Vagina (tissue), 2 donors: Measurements from ENCODE around the gene TMEM11. TPM values are rescaled to one million over a fixed set of nuclear protein-coding genes. Genes with fewer than 3 reads are reported as not detected.
A peak's percentile ranks its signal among the peaks of the same experiment; 100 is the strongest.

Experiments used
- DNase-seq, 2 donors: peaks; one replicate each; pipeline ENCODE4 v3.0.0-alpha.2; 2017; ENCODE audit errors: extremely low spot score in 2 of 2
- H3K27ac ChIP-seq: fragments of 200-600 bp; sonication (generic); one replicate; pipeline ENCODE4 v1.5.1; 2019
- H3K27me3 ChIP-seq: fragments of 200-600 bp; sonication (generic); one replicate; pipeline ENCODE4 v1.5.1; 2019
- H3K36me3 ChIP-seq, 2 donors: fragments of 200-600 bp; sonication (generic); one replicate each; pipeline ENCODE4 v1.5.1; 2017 to 2019
- H3K4me1 ChIP-seq: fragments of 200-600 bp; sonication (generic); one replicate; pipeline ENCODE4 v1.5.1; 2019
- H3K4me3 ChIP-seq, 2 donors: fragments of 200-600 bp; sonication (generic); 1 replicate in 1 of 2; 2 replicates in 1 of 2; pipeline ENCODE4 v1.5.1; 2016 to 2019
- H3K9me3 ChIP-seq: fragments of 200-600 bp; sonication (generic); one replicate; pipeline ENCODE4 v1.5.1; 2019
- CTCF ChIP-seq, 3 experiments: fragments of 450-650 bp in 2 of 3; fragments of 200-600 bp in 1 of 3; sonication (generic) in 1 of 3; IDR thresholded peaks; one replicate each; pipeline ENCODE4 v1.5.1; 2017 to 2019; ENCODE audit warnings: antibody characterized with exemption in 3 of 3, mild to moderate bottlenecking in 2 of 3, moderate library complexity in 2 of 3
- POLR2A ChIP-seq, 2 donors: fragments of 450-650 bp; IDR thresholded peaks; one replicate each; pipeline ENCODE4 v1.6.1; 2017; ENCODE audit warnings: antibody characterized with exemption in 2 of 2, mild to moderate bottlenecking in 2 of 2, moderate library complexity in 2 of 2
- POLR2AphosphoS5 ChIP-seq, 2 donors: sonication (generic); formaldehyde crosslinking; IDR thresholded peaks; one replicate each; pipeline ENCODE4 v1.9.0; 2017; ENCODE audit warnings: antibody characterized with exemption in 2 of 2, mild to moderate bottlenecking in 2 of 2, low read depth in 1 of 2; ENCODE audit not compliant: insufficient read depth in 1 of 2
- intact Hi-C: fragments of 100-400 bp; cut with DNase I; formaldehyde crosslinking; loops from one replicate; pipeline ENCODE4 v1.15.1; 2023
- total RNA-seq: library from RNA; depleted of rRNA; stranded (reverse); fragments of >200 nt; gene quantifications from one replicate; pipeline ENCODE4 v1.2.3, GENCODE V29; 2016

Gene TMEM11
- total RNA-seq, 1 donor from 2014 or later, result 30.2 TPM

GRCh38 chr17:21177854-21178600 lies 35.9 kb downstream of the TMEM11 start:
- Histone ChIP-seq H3K27ac (no peak overlapping the region), H3K36me3 (peaks cover 0 to 3% of the 10 kb centered on the region in 2 donors), H3K9me3 (no peaks in the 10 kb centered on the region), H3K27me3 (no peaks in the 10 kb centered on the region), H3K4me3 (no peak overlapping the region), H3K4me1 (no peaks in the 10 kb centered on the region)
- intact Hi-C loops, result no loop called here
- TF ChIP-seq POLR2AphosphoS5 (IDR thresholded peaks at IDR 0.05; ENCODE audit: insufficient read depth in 1 of 2, low read depth in 1 of 2) (no peak), CTCF (IDR thresholded peaks at IDR 0.05) (no peak)
- peak; percentile 29 to 77 for DNase-seq

GRCh38 chr17:21177401-21177800 lies 36.6 kb downstream of the TMEM11 start:
- TF ChIP-seq POLR2A (IDR thresholded peaks at IDR 0.05), result no peak
- no peak for TF ChIP-seq CTCF (IDR thresholded peaks at IDR 0.05)
- no peak for TF ChIP-seq POLR2AphosphoS5 (IDR thresholded peaks at IDR 0.05; ENCODE audit: insufficient read depth in 1 of 2, low read depth in 1 of 2)
- no peak overlapping the region for H3K4me3 ChIP-seq
- no peak overlapping the region for H3K27ac ChIP-seq
- no peaks in the 10 kb centered on the region for H3K27me3 ChIP-seq
- peaks cover 0 to 10% of the 10 kb centered on the region in 2 donors for H3K36me3 ChIP-seq
- no peaks in the 10 kb centered on the region for H3K9me3 ChIP-seq
- DNase-seq, result peak; percentile 55 to 70
- H3K4me1 ChIP-seq, result no peaks in the 10 kb centered on the region
- intact Hi-C loops, result no loop called here

GRCh38 chr17:21176773-21177395 lies 37.1 kb downstream of the TMEM11 start:
- intact Hi-C loops, result no loop called here
- peak; percentile 52 for DNase-seq
- Histone ChIP-seq H3K36me3 (peaks cover 0 to 15% of the 10 kb centered on the region in 2 donors), H3K27ac (no peak overlapping the region), H3K4me1 (no peaks in the 10 kb centered on the region), H3K4me3 (no peak overlapping the region), H3K27me3 (no peaks in the 10 kb centered on the region), H3K9me3 (no peaks in the 10 kb centered on the region)
- no peak for TF ChIP-seq POLR2AphosphoS5 (IDR thresholded peaks at IDR 0.05; ENCODE audit: insufficient read depth in 1 of 2, low read depth in 1 of 2)
- no peak for TF ChIP-seq POLR2A (IDR thresholded peaks at IDR 0.05)

GRCh38 chr17:21174713-21175112 lies 39.2 kb downstream of the TMEM11 start:
- intact Hi-C loops, result no loop called here
- Histone ChIP-seq H3K36me3 (peaks cover 0 to 15% of the 10 kb centered on the region in 2 donors), H3K4me1 (peaks cover 6% of the 10 kb centered on the region), H3K27ac (no peak overlapping the region), H3K4me3 (no peak overlapping the region), H3K9me3 (no peaks in the 10 kb centered on the region), H3K27me3 (no peaks in the 10 kb centered on the region)
- DNase-seq, result peak in 1 of 2 donors; percentile 55
- TF ChIP-seq POLR2A (IDR thresholded peaks at IDR 0.05) (no peak), POLR2AphosphoS5 (IDR thresholded peaks at IDR 0.05; ENCODE audit: insufficient read depth in 1 of 2, low read depth in 1 of 2) (no peak), CTCF (IDR thresholded peaks at IDR 0.05) (no peak)

- Histone ChIP-seq H3K4me1 (peaks cover 6% of the 10 kb centered on the region), H3K36me3 (peaks cover 0 to 15% of the 10 kb centered on the region in 2 donors), H3K27me3 (no peaks in the 10 kb centered on the region), H3K9me3 (no peaks in the 10 kb centered on the region), H3K4me3 (no peak overlapping the region), H3K27ac (no peak overlapping the region)
- no peak for DNase-seq
- no peak for TF ChIP-seq POLR2A (IDR thresholded peaks at IDR 0.05)
- TF ChIP-seq POLR2AphosphoS5 (IDR thresholded peaks at IDR 0.05; ENCODE audit: insufficient read depth in 1 of 2, low read depth in 1 of 2), result no peak
- no peak for TF ChIP-seq CTCF (IDR thresholded peaks at IDR 0.05)
- intact Hi-C loops, result no loop called here
These were observed 39.8 kb downstream of the TMEM11 start for GRCh38 chr17:21174186-21174585.
